Activated naive CD4-positive, alpha-beta T cell treated with anti-CD3 and anti-CD28 coated beads for 36 hours (primary cell): ENCODE results near the gene BSG. TPM values are rescaled to one million over a fixed set of nuclear protein-coding genes. Genes with fewer than 3 reads are reported as not detected.
"Not testable (repeated sequence)": the region's sequence is repeated elsewhere in the genome, so short reads cannot be mapped to it uniquely, and the experiment has no call there.

ENCODE experiments used
- CTCF ChIA-PET: fragments of 350-600 bp; sonication (Branson Sonifier 250); formaldehyde crosslinking; loops from one replicate; lab custom pipeline; 2021; ENCODE audit warnings: antibody characterized with exemption; lab: Charles Lee
- DNase-seq: peaks from one replicate; pipeline ENCODE4 v3.0.0-alpha.2; 2020
- H3K27ac Mint-ChIP-seq: one replicate; pipeline ENCODE4 v1.8.0; 2021; ENCODE audit warnings: mild to moderate bottlenecking, mixed read lengths
- H3K27me3 Mint-ChIP-seq: one replicate; pipeline ENCODE4 v1.8.0; 2021; ENCODE audit warnings: low read depth, mixed read lengths
- H3K36me3 Mint-ChIP-seq: one replicate; pipeline ENCODE4 v1.8.0; 2021; ENCODE audit warnings: low read depth, mixed read lengths
- H3K4me1 Mint-ChIP-seq: one replicate; pipeline ENCODE4 v1.8.0; 2021; ENCODE audit warnings: low read depth, mixed read lengths
- H3K4me3 Mint-ChIP-seq: one replicate; pipeline ENCODE4 v1.8.0; 2021; ENCODE audit warnings: mild to moderate bottlenecking, moderate library complexity, mixed read lengths
- H3K9me3 Mint-ChIP-seq: one replicate; pipeline ENCODE4 v1.8.0; 2021; ENCODE audit warnings: mixed read lengths
- intact Hi-C: fragments of 100-400 bp; cut with micrococcal nuclease; formaldehyde crosslinking; loops from one replicate; pipeline ENCODE4 v1.15.1; 2023
- total RNA-seq, 2 experiments: library from RNA; stranded (reverse); gene quantifications; one replicate each; pipeline ENCODE4 v1.2.3, GENCODE V29; 2021

Gene BSG
- total RNA-seq, 2 experiments from 2014 or later, result 160 to 161 TPM

DNA sequence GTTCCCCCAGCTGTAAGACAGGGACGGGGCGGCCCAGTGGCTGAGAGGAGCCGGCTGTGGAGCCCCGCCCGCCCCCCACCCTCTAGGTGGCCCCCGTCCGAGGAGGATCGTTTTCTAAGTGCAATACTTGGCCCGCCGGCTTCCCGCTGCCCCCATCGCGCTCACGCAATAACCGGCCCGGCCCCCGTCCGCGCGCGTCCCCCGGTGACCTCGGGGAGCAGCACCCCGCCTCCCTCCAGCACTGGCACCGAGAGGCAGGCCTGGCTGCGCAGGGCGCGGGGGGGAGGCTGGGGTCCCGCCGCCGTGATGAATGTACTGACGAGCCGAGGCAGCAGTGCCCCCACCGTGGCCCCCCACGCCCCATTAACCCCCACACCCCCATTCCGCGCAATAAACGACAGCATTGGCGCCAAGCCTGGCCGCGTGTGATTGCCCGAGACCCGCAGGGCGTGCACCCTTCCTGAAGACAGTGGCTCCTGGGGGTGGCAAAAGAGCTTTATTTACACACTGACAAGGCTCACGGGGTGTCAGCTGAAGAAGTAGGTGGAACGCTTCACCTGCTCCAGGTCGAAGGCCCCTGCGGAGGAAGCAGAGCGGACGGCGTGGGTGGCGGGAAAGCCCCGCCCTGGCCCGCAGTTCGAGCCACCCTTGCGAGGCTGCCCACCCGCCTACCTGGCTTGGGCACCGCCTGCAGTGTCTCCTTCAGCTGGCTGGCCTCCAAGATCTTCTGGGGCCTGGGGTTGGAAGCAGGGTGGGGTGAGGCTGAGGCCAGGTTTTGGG, 44.5 kb downstream of the BSG start:
- no peaks in the 10 kb centered on the region for H3K9me3 Mint-ChIP-seq
- CTCF ChIA-PET, result no interaction called here
- H3K36me3 Mint-ChIP-seq, result peaks cover 17% of the 10 kb centered on the region
- H3K4me1 Mint-ChIP-seq, result peaks cover 10% of the 10 kb centered on the region
- DNase-seq, result no peak
- H3K4me3 Mint-ChIP-seq, result no peak overlapping the region
- intact Hi-C loops, result no loop called here
- H3K27me3 Mint-ChIP-seq, result no peaks in the 10 kb centered on the region
- no peak overlapping the region for H3K27ac Mint-ChIP-seq

DNA sequence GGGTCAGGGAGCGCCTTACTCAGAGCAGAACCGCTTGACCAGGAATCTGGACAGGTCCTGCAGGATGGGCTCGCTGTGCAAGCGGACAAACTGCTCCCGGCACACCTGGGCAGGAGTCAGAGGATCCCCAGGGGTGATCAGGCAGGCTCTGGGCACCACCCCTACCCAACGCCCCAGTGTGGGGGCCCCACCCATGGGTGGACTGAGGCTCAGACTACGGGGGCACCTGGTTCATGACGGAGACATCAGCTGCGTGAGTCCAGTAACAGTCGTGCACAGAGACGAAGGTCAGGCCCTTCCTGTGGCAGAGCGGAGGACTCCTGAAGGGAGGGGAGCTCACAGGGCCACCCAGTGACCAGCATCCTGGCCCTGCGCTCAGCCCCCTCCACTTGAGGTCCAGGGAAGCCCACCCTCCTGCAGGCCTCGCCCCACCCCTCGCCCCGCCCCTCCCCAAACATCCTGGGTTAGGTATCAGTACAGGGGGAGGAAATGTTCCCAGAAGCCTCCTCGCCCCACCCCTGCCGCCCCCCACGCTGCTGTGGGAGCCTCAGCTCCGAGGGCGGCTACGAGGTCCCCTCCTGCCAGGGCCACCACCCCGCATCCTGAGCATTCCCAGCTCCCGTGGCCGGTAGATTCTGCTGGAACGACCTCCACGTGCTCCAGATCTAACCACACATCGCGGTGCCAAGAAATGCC, 45.3 kb downstream of the BSG start:
- Mint-ChIP-seq H3K4me3 (no peak overlapping the region), H3K27me3 (no peaks in the 10 kb centered on the region), H3K9me3 (no peaks in the 10 kb centered on the region), H3K27ac (no peak overlapping the region), H3K36me3 (peaks cover 16% of the 10 kb centered on the region), H3K4me1 (peaks cover 7% of the 10 kb centered on the region)
- no peak for DNase-seq
- CTCF ChIA-PET, result no interaction called here
- intact Hi-C loops, result no loop called here

DNA sequence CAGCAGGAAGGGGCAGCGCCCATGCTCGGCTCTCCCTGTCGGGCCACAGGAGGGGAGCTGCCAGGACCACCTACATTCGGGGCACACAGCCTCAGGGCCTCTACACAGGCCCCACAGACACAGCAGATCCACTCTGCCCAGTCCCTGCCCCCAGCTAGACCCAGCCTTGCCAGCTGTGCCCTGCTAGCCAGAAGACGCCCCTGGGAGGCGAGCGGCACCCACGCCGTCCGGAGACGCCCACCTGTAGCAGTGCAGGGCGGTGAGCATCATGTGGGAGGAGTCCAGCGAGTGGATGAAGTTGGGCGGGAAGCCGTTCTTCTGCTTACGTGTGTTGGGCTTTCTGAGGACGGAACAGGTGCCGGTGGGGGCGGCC, 45.8 kb downstream of the BSG start:
- Mint-ChIP-seq H3K4me3 (no peak overlapping the region), H3K27me3 (no peaks in the 10 kb centered on the region), H3K36me3 (peaks cover 16% of the 10 kb centered on the region), H3K4me1 (peaks cover 2% of the 10 kb centered on the region), H3K9me3 (no peaks in the 10 kb centered on the region), H3K27ac (no peak overlapping the region)
- DNase-seq, result no peak
- CTCF ChIA-PET, result no interaction called here
- intact Hi-C loops, result no loop called here

DNA sequence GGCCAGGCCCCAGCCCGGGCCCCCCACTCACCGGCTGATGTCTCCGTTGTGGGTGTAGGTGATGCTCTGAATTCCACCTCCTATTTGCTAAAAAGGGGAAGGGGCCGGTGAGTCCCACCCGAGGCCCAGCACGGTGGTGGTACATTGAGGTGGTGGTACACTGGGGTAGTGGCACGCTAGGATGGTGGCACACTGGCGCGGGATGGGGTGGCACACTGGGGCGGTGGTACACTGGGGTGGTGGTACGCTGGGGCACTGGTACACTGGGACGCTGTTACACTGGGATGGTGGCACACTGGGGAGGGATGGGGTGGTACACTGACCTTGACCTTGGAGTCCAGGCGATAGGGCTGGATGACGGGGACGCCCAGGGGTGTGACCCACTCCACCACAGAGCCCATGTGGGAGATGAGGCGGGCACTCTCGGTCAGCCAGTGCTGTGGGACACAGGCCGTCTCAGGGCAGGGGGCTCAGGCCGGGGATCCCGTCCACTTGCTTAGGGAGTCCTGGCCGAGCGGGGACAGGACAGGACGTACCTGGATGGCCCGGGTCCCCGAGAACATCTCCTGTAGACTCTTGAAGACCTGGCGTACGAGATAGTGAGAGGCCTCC, 46.4 kb downstream of the BSG start:
- CTCF ChIA-PET, result no interaction called here
- intact Hi-C loops, result no loop called here
- Mint-ChIP-seq H3K27ac (no peak overlapping the region), H3K4me3 (no peak overlapping the region), H3K36me3 (peaks cover 16% of the 10 kb centered on the region), H3K4me1 (peaks cover 2% of the 10 kb centered on the region), H3K27me3 (no peaks in the 10 kb centered on the region), H3K9me3 (no peaks in the 10 kb centered on the region)
- DNase-seq, result no peak

DNA sequence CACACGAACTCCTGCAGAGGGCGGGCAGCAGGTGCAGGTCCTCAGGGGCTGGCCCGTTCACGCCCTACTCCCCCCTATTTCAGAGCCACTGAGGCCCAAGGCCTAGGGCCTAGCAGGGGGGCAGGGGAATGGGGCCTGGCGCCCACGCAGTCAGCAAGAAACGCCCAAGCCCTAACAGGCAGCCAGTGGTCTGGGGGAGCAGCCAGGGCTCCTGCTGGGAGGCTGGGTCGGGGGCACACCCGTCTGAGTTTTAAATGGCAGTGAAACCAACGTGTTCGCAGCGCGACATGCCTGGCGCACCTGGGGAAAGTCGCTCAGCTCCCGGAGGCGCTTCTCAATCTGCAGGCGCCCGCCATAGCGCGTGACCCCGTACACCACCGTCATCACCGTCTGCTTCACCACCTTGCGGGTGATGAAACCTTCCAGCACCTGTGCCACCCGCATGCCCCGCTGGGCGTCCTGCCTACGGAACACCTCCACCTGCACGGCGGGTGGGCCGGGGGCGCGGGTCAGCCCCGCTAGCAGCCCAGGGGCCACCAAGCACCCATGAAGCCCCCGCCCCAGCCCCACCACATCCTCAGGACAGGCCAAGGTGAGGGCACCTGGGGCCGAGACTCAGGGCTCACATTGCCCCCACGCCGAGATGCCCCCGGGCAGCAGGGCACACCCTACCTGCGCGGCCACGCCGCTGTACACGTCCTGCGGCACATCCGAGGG, 47.0 kb downstream of the BSG start:
- Mint-ChIP-seq H3K4me1 (peaks cover 2% of the 10 kb centered on the region), H3K27ac (no peak overlapping the region), H3K36me3 (peaks cover 15% of the 10 kb centered on the region), H3K9me3 (no peaks in the 10 kb centered on the region), H3K27me3 (no peaks in the 10 kb centered on the region), H3K4me3 (no peak overlapping the region)
- no peak for DNase-seq
- CTCF ChIA-PET, result no interaction called here
- intact Hi-C loops, result no loop called here

DNA sequence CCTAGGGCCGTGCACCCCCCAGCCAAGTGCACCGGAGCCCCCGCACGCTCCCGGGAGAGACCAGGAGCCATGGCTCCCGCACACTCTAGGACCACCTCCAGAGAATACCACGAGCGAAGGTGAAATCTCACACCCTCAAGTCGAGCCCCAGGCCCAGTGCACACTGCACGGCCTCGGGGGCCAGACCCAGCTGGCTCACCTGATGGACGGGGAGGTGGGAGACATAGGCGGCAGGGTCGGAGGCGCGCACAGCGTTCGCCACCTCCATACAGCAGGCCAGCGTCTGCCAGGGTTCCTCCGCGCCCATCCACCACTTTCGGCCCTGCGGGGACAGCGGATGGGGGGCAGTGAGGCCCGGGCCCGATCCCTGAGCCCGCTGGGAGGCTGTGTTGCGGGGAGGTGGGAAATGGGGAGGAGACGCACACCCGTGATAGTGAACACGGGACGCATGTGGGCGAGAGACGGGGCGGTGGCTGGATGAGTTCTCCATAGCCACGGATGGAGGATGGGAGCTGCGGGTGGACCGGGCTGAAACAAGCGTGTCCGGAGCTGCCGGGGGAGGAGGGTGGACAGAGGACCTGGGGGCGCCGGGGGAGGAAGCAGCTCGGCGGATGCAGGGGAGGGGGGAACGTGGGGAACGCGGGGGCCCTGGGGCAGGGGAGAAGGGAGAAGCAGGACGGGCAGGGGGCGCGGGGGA, 47.9 kb downstream of the BSG start:
- H3K27me3 Mint-ChIP-seq, result no peaks in the 10 kb centered on the region
- intact Hi-C loops, result no loop called here
- DNase-seq, result no peak
- peaks cover 2% of the 10 kb centered on the region for H3K4me1 Mint-ChIP-seq
- H3K4me3 Mint-ChIP-seq, result no peak overlapping the region
- H3K36me3 Mint-ChIP-seq, result peaks cover 11% of the 10 kb centered on the region
- no peaks in the 10 kb centered on the region for H3K9me3 Mint-ChIP-seq
- no peak overlapping the region for H3K27ac Mint-ChIP-seq
- CTCF ChIA-PET, result no interaction called here

DNA sequence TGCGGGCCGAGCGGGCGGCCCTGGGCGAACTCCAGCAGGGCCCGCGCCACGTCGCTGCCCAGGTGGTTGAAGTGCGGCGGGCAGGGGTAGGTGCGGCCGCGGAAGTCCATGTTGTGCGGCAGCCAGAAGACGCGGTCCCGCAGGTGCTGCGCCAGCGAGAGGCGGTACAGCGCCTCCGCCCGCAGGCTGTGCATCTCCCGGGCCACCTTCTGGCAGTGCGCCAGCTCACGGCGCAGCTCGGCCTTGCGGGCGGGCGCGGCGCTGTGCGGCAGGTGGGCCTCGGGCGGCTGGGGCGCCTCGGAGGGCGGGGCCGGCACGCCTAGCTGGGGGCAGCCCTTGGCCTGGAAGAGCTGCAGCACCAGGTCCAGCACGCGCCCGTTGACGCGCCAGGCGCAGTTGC, 48.8 kb downstream of the BSG start:
- CTCF ChIA-PET, result not testable (repeated sequence)

DNA sequence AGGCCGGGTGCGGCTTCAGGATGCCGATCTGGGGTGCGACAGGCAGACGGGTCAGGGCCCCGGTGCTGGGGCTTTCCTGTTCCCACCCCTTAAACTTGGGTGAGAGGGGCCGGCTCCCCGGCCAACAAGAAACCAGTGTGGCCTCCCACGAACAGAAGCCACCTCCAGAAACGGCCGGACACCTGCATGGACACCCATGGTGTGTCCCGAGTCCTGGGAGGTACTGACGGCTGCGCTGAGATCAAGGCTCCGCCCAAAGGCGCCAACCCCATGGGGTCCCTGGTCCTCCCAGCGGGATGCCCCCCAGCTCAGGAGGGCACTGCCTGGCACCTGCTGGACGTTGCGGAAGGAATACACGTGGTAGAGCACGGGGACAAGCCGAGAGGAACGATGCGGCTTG, 49.4 kb downstream of the BSG start:
- Mint-ChIP-seq H3K27me3 (no peaks in the 10 kb centered on the region), H3K9me3 (no peaks in the 10 kb centered on the region), H3K27ac (no peak overlapping the region), H3K4me3 (no peak overlapping the region), H3K36me3 (peaks cover 12% of the 10 kb centered on the region), H3K4me1 (no peaks in the 10 kb centered on the region)
- DNase-seq, result no peak
- CTCF ChIA-PET, result no interaction called here
- intact Hi-C loops, result no loop called here

More for the DNA sequence above, 48.8 kb downstream of the BSG start:
- H3K4me3 Mint-ChIP-seq, H3K27ac Mint-ChIP-seq, DNase-seq, H3K9me3 Mint-ChIP-seq, intact Hi-C loops, H3K4me1 Mint-ChIP-seq, H3K27me3 Mint-ChIP-seq: not testable (repeated sequence)
- peaks cover 12% of the 10 kb centered on the region for H3K36me3 Mint-ChIP-seq

DNA sequence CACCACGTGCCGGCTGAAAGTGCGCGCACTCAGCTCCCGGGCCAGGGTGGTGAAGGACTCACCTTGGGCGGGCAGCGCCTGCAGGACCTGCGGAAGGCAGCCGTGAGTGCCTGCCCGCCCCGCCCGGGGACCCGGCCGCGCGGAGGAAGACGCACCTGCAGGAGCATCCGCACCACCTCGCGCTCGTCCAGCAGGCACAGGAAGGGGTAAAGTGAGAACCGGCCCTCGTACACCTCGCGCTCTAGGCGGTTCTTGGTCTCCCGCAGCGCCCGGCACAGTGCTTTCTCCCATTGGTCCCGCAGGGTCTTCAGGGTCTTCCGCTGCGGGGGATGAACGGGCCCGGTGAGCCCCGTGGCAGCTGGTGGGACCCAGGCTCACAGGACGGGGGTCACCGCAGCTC, 50.3 kb downstream of the BSG start:
- H3K36me3 Mint-ChIP-seq, result peaks cover 9% of the 10 kb centered on the region
- no peak for DNase-seq
- no peak overlapping the region for H3K27ac Mint-ChIP-seq
- CTCF ChIA-PET, result no interaction called here
- no peak overlapping the region for H3K4me3 Mint-ChIP-seq
- no peaks in the 10 kb centered on the region for H3K4me1 Mint-ChIP-seq
- no peaks in the 10 kb centered on the region for H3K9me3 Mint-ChIP-seq
- H3K27me3 Mint-ChIP-seq, result no peaks in the 10 kb centered on the region
- intact Hi-C loops, result no loop called here

DNA sequence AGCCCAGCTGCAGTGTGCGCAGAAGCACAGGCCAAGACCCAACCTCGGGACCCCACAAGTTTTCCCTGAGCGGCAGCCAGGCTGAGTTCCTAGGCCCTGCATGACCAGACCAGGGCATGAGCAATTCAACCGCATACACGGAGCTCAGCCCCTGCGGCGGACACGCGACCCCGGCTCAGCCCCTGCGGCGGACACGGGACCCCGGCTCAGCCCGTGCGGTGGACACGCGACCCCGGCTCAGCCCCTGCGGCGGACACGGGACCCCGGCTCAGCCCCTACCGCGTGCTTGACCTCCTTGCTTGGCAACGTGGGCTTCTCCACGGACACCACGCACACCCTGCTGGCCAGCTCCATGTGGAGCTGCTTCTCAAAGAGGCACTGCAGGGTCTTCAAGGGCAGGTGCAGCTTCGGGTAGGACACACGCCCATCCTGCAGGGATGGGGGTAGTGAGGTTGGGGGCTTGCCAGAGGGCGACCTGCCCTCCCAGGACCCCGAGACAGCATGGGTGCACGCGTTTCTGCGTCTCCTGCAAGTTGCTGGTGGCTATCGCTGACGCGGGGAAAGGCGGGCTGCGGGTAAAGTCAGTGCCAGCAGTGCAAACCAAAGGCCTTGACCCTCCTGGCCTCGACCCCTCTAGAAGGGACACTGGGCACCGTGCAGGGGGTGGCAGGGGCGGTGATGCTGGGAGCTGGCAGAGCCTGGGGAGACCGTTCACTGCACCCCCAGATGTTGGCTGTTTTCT, 51.0 kb downstream of the BSG start:
- H3K36me3 Mint-ChIP-seq, result peaks cover 11% of the 10 kb centered on the region
- intact Hi-C loops, result no loop called here
- DNase-seq, result no peak
- H3K9me3 Mint-ChIP-seq, result no peaks in the 10 kb centered on the region
- no peak overlapping the region for H3K4me3 Mint-ChIP-seq
- peaks cover 2% of the 10 kb centered on the region for H3K4me1 Mint-ChIP-seq
- no peak overlapping the region for H3K27ac Mint-ChIP-seq
- H3K27me3 Mint-ChIP-seq, result no peaks in the 10 kb centered on the region
- CTCF ChIA-PET, result no interaction called here

DNA sequence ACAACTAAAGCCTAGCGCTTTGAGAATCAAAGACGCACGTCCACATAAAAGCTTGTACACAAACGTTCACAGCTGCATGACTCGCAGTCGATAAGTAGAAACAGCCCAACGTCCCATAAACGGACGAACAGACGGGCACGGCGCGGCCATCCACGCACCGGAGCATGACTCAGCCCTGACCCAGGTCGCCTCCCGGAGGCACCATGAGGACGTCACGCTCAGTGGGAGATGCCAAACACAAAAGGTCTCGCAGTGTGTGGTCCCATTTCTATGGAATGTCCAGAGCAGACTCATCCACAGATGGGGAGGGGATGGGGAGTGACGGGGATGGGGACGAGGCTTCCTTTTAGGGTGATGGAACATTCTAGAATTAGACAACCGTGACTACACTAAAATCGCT, 51.6 kb downstream of the BSG start:
- CTCF ChIA-PET, result no interaction called here

More for the DNA sequence above, 51.6 kb downstream of the BSG start:
- Mint-ChIP-seq H3K9me3 (no peaks in the 10 kb centered on the region), H3K36me3 (peaks cover 11% of the 10 kb centered on the region), H3K27me3 (no peaks in the 10 kb centered on the region), H3K4me1 (peaks cover 7% of the 10 kb centered on the region), H3K4me3 (no peak overlapping the region), H3K27ac (no peak overlapping the region)
- intact Hi-C loops, result no loop called here
- no peak for DNase-seq
